Choroid plexus epithelial cell (primary cell): ENCODE measurements around the gene TRPM6.

ENCODE experiments used
- DNase-seq: peaks from one replicate; pipeline ENCODE4 v3.0.0-alpha.2; 2010; ENCODE audit warnings: low read depth
- H3K4me3 ChIP-seq: 2 replicates; pipeline ENCODE4 v1.5.1; 2011; ENCODE audit warnings: low read depth, mild to moderate bottlenecking, control low read depth, low read length, moderate library complexity
- TF ChIP-seq, protein P1 (sequence below): conservative IDR thresholded peaks from 2 replicates; pipeline ENCODE4 v1.5.1; 2011; ENCODE audit warnings: low read depth, mild to moderate bottlenecking, control low read depth, inconsistent platforms, low read length, moderate library complexity

The TRPM6 gene

DNA sequence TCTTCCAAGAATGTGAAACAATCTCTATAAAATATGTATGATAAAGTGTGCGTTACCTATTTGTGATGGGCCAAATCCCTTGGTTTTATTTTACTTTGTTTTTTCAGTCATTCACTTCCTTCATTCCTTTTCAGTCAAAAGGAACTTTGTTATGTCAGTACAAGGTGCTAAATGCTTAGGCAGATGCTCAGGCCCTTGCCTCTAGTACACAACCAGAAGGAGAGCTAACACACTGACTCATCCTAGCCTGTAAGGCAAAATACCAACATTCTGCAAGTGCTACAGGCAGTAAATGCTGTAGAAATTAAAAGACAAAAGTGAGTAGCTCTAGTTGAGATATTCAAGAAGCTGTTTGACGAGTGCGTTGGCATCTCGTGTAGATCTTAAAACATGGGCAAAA is 49.4 kb downstream of the TRPM6 start:
- no peak overlapping the region for H3K4me3 ChIP-seq
- DNase-seq, result peak; percentile 20
- TF ChIP-seq, protein P1, sequence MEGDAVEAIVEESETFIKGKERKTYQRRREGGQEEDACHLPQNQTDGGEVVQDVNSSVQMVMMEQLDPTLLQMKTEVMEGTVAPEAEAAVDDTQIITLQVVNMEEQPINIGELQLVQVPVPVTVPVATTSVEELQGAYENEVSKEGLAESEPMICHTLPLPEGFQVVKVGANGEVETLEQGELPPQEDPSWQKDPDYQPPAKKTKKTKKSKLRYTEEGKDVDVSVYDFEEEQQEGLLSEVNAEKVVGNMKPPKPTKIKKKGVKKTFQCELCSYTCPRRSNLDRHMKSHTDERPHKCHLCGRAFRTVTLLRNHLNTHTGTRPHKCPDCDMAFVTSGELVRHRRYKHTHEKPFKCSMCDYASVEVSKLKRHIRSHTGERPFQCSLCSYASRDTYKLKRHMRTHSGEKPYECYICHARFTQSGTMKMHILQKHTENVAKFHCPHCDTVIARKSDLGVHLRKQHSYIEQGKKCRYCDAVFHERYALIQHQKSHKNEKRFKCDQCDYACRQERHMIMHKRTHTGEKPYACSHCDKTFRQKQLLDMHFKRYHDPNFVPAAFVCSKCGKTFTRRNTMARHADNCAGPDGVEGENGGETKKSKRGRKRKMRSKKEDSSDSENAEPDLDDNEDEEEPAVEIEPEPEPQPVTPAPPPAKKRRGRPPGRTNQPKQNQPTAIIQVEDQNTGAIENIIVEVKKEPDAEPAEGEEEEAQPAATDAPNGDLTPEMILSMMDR, result no peak

DNA sequence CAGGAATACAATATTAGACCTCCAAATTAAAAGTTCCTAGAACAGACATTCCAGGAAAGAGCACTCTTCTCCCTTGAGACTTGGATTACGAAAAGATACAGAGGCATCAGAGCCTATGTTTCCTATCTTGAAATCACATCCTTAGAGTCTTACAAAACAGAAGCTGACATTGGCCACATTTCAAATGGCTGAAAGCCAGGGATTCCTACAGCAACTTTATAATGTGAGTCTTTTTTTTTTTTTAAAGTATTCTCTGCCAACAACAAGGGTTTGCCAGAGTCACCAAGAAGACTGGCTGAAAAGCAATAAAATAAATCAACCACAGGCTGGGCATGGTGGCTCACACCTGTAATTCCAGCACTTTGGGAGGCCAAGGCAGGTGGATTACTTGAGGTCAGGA is 63.1 kb downstream of the TRPM6 start:
- DNase-seq, result peak; percentile 92
- no peak overlapping the region for H3K4me3 ChIP-seq
- TF ChIP-seq, protein P1, result no peak

DNA sequence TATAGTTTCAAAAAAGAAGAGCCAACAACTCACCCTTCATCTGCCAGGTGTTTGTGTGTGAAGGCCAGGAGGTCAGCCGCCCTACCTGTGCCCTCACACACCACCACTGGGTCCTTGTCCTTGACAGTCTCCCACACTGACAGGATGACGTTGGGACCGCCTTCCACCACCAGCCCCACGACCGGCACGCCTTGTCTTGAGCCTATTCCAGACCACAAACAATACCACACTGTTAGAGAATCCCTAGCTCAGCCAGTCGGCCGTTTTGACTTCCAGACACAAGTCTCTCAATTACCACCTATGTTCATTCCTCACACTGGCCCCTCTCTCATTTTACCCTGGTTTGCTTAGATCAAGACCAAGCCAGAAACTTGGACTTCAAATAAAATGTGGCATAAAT is 66.1 kb downstream of the TRPM6 start:
- H3K4me3 ChIP-seq, result no peak overlapping the region
- DNase-seq, result no peak
- TF ChIP-seq, protein P1, result no peak

DNA sequence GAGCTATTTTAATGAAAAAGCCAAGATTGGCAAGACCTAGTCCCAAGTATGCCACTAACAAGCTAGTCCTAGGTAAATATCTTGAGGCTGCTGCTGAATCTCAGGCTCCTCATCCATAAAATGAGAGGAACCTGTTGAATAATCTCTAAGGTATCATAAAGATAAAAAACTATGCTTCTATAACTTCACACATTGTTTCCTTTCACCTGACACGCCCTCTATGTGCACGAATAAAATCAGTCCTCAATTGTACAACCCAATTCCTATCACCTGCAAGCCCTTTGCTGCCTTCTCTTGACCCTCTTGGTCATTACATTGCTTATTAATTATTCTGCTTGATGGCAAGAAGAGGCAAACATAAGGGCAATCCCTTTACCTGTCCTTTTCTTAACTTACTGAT is 69.9 kb downstream of the TRPM6 start:
- TF ChIP-seq, protein P1, result no peak
- DNase-seq, result no peak
- H3K4me3 ChIP-seq, result no peak overlapping the region

DNA sequence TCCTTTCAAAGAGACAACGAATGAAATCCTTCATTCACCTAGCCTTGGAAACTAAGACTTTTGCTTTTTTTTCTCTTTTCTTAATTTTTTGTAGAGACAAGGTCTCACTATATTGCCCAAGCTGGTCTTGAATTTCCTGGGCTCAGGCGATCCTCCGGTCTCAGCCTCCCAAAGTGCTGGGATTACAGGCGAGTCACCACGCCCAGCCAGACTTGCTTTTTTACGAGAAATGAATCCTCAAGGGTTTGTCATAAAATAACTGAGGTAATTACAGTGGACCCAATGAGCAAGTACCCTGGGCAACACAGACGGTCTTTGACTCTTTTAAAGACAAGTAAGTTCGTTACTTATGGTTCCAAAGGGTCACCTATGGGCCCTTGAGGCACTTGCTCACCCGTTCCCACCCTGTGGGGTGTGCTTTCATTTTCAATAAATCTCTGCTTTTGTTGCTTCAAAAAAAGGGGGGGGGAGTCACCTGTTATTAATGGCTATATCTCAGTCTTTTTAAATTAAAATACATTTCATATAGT is 70.4 kb downstream of the TRPM6 start:
- no peak overlapping the region for H3K4me3 ChIP-seq
- TF ChIP-seq, protein P1, result no peak
- DNase-seq, result no peak

DNA sequence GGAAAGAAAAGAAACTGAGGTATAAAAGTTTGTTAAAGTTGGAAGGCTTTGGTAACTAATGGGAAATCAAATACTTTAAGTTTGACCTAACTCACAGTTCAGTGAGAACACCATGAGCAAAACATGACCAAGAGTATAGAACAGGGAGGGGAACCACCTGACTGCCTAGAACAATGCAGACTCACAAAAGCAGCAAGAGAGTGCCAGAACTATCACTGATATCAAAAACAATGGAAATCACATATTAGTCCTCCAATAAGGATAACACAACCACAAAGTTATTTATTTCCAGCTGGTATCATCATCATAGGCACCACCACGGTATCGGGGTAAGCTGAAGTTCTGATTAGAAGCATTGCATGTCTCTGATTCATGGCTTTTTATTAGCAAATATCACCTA is 77.5 kb downstream of the TRPM6 start:
- H3K4me3 ChIP-seq, result no peak overlapping the region
- no peak for DNase-seq
- TF ChIP-seq, protein P1, result no peak

DNA sequence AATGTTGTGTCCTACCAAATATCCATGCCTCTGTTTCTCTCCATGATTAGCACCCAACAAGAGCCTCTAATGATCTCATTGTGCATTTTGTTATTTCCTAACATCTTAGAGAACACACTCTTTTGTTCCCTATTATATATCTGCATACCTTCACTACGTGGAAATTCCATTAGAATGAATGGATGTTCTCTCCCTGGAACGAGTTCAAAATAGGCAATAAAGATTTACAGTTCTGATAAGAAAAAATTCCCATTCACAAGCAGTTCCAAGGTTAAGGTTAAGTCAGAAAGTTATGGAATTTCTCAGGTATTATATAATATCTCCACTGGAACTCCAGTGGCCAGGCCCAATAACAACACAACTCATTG is 83.7 kb downstream of the TRPM6 start:
- peak; percentile 11 for DNase-seq
- no peak overlapping the region for H3K4me3 ChIP-seq
- TF ChIP-seq, protein P1, result no peak
